ENCODE measurements around the gene LMOD1.
"Not testable (repeated sequence)": the region's sequence is repeated elsewhere in the genome, so short reads cannot be mapped to it uniquely, and the experiment has no call there.

LMOD1 gene

DNA sequence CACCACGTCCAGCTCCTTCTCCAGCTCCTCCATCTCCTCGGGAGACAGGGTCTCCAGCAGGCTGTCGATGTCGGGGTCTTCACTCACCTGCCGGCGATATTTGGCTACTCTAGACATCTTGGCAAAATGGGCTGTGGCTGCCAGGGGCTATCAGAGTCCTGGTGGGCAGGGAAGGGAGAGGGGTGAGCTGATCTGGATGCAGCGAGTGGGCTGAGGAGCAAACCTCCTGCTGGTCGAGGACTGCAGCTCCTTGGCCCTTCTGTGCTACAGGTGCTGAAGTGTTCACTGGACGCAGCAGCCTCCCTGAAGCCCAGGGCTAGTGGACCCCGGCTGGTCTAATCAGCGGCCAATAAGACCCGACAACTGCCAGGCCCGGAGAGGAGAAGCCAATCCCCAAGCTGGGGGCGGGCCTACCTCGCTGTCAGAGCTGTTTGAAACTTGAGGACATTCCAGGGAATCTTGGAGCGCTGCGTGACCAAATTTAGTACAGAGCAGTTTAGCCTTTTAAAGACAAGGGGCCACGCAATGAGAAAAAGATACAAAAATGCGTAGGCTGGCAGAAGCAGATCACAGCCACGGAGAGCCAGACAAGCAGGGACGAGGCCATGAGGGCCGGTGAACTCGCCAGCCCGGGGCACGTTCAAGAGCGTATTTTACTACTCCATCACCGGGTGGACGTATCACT lies at the start of gene LMOD1:
TSS of gene LMOD1 (minus strand) at position 325 of the 685 bp plus-strand sequence. CDS start at position 117, 208 bp downstream.
- no peak for DNase-seq (ENCODE audit: low read depth)

DNA sequence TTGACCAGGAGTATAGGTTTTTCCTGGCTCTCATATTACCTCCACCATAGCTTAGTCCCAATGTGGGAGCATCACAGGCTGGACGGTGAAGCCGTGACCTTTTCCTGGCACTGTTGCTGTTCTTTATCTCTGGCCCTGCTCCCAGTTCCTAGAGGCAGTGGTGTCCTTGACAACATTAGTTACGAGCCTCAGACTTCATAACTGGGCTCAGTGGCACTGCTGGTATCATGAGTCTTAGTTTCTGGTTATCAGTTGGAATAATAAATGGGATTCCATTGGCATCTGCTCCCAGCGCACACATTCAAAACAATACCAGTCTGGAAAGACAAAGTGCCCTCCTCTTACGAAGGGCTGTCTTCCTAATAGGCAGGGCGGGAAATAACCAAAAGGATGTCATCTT lies 44.1 kb upstream of the LMOD1 start:
- no peak for DNase-seq (ENCODE audit: low read depth)

DNA sequence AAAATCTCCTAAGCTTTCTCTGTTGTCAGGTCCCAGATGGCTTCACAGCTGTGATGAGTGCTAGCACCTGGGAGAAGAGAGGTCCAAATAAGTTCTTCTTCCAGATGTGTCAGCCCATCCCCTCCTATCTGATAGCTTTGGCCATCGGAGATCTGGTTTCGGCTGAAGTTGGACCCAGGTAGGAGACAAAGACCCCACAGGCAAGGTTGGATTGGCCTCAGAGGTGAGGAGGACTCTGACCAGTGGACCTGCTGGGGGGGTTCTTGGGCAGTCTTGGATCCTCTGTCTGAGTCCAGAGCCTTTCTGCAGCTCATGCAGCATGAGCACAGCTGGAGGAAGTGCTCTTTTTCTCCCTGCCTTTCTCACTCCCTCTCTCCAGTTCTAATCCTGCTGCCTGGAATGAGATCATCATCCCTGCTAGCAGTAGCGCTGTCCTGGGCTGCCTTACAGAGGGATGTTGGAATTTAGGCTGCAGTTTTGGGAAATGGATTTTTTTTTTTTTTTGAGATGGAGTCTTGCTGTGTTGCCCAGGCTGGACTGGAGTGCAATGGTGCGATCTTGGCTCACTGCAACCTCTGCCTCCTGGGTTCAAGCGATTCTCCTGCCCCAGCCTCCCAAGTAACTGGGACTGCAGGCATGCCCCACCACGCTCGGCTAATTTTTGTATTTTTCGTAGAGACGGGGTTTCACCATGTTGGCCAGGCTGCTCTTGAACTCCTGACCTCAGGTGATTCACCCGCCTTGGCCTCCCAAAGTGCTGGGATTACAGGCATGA lies 43.2 kb upstream of the LMOD1 start:
- no peak for DNase-seq (ENCODE audit: low read depth)

DNA sequence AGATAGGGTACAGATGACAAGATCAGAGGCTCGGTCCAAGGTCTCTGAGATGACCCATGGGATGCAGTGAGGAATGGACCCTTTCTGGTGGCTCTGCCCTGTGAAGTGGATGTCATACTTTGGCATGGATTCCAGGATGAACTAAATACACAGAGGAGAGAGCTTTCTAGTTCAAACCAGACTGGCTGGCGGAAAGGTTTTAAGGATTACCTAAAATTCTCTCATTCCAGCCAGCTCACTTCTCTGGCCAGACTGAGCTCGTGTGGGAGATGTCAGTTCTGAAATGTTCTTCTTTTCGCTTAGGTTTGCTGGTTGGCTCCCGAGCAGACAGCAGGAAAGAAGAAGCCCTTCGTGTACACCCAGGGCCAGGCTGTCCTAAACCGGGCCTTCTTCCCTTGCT lies 42.3 kb upstream of the LMOD1 start:
- DNase-seq (ENCODE audit: low read depth) = no peak

DNA sequence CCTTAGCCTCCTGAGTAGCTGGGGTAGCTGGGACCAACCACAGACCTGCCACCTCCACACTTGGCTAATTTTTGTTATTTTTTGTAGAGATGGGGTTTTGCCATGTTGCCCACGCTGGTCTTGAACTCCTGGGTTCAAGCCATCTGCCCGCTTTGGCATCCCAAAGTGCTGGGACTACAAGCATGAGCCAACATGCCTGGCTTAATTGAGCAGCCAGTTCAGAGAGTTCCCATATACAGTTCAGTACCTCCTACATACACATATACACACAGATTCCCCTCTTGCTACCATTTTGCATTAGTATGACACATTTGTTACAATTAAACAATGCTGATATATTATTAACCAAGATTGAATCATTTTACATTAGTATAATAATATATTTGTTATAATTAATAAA lies 39.0 kb upstream of the LMOD1 start:
- no peak for DNase-seq (ENCODE audit: low read depth)

DNA sequence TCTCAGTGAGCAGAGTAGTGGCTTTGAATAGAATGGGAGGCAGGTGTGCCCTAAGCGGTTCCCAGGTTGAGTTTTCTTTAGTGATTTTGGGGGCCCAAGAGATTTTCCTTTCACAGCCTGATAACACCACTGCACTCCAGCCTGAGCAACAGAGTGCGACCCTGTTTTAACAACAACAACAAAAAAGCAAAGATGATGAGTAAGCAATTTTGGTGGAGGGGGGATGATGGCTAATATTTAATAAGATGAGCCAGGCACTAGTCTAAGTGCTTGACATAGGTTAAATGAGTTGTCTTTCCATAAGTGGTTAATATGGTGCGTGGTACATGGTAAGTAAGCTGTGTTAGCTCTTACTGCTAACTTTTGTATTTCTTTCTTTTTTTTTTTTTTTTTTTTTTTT lies 38.1 kb upstream of the LMOD1 start:
- no peak for DNase-seq (ENCODE audit: low read depth)

DNA sequence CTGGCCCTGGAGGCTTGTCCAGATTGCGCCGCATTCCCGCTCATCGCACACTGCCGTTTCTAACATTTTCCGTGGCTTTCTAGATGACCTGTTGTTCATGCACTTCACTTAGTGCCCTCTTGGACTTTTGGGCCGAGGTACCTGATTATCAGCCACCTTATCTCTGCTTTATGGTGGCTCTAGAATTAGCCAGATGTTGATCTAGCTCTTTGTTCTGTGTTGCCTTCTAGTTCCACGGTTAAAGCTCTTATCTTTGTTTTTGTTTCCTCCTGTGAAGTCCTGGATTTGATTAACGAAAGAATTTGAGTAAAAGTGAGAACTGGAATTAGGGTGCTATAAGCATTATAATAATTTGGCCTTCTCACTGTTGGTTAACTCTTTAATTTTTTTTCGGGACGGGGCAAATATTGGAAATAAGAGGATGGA lies 37.0 kb upstream of the LMOD1 start:
- no peak for DNase-seq (ENCODE audit: low read depth)

DNA sequence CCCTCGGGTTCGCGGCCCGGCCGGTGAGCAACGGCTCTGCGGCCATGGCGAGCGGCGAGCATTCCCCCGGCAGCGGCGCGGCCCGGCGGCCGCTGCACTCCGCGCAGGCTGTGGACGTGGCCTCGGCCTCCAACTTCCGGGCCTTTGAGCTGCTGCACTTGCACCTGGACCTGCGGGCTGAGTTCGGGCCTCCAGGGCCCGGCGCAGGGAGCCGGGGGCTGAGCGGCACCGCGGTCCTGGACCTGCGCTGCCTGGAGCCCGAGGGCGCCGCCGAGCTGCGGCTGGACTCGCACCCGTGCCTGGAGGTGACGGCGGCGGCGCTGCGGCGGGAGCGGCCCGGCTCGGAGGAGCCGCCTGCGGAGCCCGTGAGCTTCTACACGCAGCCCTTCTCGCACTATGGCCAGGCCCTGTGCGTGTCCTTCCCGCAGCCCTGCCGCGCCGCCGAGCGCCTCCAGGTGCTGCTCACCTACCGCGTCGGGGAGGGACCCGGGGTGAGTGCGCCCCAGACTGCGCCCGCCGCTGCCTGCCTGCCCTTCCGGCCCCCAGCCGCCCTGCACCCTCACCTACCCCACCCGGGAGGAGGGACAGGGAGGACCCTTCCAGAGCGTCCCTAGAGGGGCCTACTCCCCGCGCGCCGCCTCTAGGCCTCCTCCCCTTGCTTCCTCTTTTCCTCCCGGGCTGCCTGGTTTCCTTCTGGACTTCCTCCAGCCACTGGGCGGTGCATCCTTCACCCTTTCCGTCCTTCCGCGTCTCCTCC lies 36.5 kb upstream of the LMOD1 start, which contains the start of gene RNPEP:
TSS of gene RNPEP (plus strand) at position 26 of the 757 bp plus-strand sequence. CDS start at position 45, 19 bp downstream.
- peak; percentile 44 for DNase-seq (ENCODE audit: low read depth)

DNA sequence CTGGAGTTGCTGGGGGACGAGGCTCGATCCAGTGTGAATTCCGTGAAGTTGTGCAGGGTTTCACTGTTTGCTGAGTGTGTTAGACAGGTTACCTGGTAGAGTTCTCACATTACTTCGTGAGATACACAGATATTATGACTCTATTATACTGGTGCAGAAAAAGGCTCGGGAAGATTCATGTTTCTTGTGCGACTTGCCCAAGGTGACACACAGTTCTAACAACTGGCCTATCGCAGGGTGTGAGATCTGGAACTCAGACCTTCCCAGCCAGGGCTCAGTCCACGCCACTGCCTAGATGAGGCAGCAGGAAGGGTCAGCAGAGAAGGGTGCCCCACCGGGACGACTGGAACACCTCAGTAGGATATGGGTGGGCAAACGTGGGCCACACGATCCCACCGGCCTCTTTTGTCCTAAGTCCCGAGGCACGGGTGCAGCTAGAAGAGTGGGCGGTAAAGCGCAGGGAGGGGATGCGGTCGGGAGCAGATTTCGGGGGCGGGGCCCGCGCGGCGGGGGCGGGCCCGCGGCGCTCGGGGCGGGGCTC lies 35.8 kb upstream of the LMOD1 start:
- DNase-seq (ENCODE audit: low read depth) = peak; percentile 63

DNA sequence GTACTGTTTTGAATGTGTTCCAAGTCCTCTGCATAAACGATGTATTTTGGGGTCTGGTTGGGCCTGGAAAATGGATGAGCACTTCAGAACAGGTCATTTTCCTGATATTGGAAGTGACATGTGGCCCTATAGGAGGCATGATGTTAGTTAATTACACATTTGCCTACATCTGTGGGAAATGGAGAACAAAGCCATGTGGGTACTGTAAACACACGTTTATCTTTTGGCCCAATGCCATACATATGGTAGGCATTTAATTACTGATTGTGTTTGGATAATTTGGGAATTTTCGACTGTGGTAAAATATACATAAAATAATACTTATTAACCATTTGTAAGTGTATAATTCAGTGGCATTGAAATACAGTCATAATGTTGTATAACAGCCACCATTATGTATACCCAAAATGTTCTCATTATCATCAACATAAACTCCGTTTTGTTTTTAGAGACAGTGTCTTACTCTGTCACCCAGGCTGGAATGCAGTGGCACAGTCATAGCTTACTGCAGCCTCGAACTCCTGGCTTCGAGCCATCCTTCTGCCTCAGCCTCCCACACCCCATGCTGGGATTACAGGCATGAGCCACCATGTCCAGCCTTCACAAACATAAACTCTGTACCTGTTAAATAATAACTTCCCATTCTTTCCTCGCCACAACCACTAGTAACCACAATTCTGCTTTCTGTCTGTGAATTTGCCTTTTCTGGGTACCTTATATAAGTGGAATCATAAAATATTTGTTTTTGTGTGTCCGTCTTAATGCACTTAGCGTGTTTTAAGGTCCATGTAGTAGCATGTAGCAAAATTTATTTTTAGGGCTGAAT lies 24.2 kb upstream of the LMOD1 start:
- no peak for DNase-seq (ENCODE audit: low read depth)

DNA sequence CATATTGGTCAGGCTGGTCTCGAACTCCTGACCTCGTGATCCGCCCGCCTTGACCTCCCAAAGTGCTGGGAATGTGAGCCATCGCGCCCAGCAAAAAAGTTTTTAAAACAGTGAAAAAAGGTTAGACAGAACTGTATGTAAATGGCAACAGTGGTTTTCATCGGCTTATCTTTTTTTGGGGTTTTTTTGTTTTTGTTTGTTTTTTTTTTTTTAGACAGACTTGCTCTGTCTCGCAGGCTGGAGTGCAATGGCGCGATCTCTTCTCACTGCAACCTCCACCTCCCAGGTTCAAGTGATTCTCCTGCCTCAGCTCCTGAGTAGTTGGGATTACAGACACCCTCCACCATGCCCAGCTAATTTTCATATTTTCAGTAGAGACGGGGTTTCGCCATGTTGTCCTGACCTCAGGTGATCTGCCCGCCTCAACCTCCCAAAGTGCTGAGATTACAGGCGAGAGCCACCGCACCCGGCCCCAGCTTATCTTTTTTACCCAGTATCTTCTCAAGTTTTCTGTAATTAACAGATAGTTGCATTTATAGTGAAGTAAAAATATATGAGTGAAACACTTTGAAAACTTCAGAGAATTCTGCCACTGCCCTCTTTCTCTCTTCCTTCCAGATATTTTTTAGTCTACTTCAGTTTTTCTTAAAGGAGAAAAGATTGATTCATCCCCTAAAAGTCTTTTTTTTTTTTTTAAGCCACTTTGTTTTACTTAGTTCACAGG lies 22.0 kb upstream of the LMOD1 start:
- DNase-seq (ENCODE audit: low read depth) = no peak

DNA sequence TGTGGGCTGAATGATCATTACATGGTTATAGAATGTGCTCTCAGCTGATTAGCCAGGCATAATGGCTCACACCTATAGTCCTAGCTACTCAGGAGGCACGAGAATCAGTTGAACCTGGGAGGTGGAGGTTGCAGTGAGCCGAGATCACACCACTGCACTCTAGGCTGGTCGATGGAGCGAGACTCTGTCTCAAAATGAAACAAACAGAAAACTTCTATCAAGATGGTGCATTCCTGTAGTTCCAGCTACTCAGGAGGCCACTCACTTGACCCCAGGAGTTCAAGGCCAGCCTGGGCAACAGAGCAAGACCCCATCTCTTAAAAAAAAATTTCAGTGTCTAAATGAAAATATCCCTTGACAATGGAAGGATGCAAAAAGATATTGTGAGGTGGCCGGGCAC lies 19.8 kb upstream of the LMOD1 start:
- no peak for DNase-seq (ENCODE audit: low read depth)

DNA sequence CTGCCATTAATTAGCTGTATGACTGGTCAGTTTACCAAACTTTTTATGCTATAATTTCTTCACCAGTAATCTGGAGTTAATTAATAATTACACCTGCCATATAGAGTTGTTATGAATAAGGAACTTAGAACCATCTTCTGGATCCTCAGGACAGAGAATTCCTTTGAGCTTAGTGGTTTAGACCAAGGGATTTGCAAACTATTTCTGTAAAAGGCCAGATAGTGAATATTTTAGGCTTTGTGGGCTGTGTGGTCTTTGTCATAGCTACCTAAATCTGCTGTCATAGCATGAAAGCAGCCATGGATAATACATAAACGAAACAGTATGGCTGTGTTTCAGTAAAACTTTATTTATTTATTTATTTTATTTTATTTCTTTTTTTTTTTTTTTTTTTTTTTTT lies 17.9 kb upstream of the LMOD1 start:
- DNase-seq (ENCODE audit: low read depth) = no peak

DNA sequence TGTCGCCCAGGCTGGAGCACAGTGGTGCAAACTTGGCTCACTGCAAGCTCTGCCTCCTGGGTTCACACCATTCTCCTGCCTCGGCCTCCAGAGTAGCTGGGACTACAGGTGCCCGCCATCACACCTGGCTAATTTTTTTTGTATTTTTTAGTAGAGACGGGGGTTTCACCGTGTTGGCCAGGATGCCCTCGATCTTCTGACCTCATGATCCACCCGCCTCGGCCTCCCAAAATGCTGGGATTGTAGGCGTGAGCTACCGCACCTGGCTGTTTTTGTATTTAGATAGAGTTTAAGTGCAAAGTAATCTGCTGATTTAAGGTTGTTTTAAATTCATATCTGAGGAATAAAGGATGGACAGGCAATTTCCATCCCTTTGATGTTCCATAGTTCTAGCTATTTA lies 16.0 kb upstream of the LMOD1 start:
- not testable (repeated sequence) for DNase-seq (ENCODE audit: low read depth)

DNA sequence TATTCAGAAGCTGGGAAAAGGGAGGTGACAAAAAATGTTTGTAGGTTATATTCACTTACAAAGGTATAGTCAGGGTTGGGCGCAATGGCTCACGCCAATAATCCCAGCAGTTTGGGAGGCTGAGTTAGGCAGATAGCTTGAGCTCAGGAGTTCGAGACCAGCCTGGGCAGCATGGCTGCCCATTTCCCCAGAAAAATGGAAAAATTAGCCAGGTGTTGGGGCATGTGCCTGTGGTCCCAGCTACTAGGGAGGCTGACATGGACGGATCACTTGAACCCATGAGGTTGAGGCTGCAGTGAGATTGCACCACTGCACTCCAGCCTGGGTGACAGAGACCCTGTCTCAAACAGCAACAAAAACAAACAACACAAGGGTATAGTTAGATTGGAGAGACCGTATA lies 12.0 kb upstream of the LMOD1 start:
- DNase-seq (ENCODE audit: low read depth) = no peak

DNA sequence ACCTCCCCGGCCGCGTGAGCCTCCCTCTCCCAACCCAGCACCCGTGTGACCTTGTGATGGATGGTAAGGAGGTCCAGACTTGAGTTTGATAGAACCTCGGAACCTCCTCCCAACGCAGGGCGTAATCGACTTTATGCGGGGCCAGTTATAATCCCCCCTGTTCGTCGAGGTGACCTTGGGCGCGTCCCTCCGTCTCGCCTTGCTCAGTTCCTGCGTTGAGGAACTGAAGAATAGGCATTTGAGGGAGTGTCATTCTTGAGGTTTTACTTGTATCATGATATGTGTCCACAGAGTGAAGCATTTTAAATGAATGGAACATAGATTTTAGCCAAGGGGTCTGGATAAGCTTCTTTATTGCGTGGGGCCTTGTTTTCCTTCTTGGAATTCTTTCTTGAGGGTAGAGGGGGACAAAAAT lies 9.4 kb upstream of the LMOD1 start:
- no peak for DNase-seq (ENCODE audit: low read depth)

DNA sequence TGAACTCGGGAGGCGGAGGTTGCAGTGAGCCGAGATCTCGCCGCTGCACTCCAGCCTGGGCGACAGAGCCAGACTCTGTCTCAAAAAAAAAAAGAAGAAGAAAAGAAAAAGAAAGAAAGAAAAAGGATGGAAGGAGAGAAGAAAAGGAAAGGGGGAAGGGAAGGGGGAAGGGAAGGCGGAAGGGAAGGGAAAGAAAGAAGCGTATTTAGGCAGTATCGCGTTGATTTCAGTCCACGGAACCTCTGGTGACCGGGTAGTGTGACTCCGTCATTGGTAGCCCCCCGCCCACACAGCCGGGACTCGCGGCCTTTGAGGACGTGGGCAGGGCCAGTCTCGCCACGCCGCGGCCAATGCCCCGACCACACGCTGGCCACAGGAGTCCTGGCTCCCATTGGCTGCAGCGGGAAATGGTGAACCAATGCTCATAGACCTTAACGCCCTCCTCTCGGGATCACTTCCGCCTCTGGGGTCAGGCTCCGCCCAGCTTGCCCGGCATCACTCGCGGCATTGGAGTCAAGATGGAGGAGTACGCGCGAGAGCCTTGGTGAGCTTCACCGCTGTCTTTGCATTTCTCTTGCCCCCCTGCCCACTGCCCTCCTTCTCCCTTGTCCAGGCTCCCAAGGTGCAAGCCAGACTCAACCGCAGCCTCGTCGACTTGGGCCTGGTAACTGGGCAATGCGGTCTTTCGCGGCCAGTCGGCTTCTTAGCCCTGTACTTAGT lies 8.8 kb upstream of the LMOD1 start, which contains the start of gene TIMM17A:
TSS of gene TIMM17A (plus strand) at position 495 of the 720 bp plus-strand sequence. CDS start at position 519, 24 bp downstream.
- peak; percentile 84 for DNase-seq (ENCODE audit: low read depth)

DNA sequence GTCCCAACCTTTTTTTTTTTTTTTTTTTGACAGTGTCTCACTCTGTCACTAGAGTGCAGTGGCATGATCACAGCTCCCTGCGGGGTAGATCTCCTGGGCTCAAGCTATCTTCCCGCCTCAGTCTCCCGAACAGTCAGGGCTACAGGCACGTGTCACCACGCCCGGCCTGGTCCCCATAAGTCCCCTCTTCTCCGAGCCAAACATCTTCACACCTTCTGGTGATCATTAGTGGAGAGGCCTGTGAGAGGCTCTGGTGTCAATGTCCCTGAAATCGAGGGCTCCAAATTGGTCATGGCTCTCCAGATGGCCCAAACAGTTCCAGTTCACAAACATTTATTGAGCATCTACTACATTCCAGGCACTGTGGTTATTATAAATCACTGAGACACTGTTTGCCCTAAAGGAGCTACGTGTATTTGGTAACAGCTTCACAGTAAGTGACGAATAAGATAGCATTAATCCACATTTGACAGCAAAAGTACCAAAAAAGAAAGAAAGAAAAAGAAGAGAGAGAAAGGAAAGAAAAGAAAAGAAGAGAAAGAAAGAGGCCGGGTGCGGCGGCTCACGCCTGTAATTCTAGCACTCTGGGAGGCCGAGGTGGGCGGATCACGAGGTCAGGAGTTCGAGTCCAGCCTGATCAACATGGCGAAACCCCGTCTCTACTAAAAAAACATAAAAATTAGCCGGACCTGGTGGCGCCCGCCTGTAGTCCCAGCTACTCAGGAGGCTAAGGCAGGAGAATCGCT lies 8.1 kb upstream of the LMOD1 start:
- no peak for DNase-seq (ENCODE audit: low read depth)

DNA sequence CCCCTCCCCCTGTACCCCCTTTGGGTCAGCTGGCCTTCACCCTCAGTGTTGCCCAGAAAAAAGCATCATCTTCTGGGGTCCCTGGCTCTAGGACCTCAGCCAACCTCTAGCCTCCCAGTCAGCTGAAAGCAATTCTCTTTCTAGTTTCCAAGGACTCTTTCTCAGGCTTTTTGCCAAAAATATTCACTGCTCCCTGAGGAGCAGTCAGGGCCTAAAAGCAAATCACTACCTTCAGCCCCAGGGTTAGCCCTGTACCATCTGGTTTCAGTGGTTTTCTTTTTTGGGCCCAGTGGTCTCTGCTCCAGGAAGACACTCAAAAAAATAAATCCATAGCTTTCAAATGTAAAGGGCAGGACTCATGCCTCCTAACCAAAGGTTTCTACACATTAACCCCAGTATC lies 3.1 kb upstream of the LMOD1 start:
- DNase-seq (ENCODE audit: low read depth) = no peak

DNA sequence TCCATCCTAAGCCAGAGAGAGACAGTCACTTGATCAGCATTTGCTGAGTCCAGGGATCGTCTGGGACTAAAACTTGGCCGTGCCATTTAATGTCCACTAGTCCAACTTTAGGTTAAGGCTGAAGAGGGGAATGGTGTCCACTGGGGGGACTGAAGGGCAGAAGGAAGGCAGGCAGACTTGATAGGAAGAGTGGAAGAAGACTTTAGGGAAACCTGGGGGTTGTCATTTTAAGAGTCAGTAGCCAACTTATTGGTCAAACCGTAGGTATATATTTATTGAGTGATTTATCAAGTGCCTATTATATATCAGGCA lies 1.3 kb upstream of the LMOD1 start:
- DNase-seq (ENCODE audit: low read depth) = no peak
